Caco-2 (cell line): ENCODE measurements around the gene RAI1. TPM values are rescaled to one million over a fixed set of nuclear protein-coding genes. Genes with fewer than 3 reads are reported as not detected.
A peak's percentile ranks its signal among the peaks of the same experiment; 100 is the strongest.

Experiments
- BruUV-seq: library from RNA; stranded (reverse); fragments of 400-500 nt; replicated peaks from 2 replicates; lab custom pipeline; 2021; lab: Mats Ljungman, UMichigan
- CTCF ChIA-PET: fragments of 300-600 bp; sonication (Branson Sonifier 250); formaldehyde crosslinking; loops from one replicate; lab custom pipeline; 2022; ENCODE audit warnings: antibody characterized with exemption; lab: Charles Lee
- POLR2A ChIA-PET: fragments of 300-600 bp; sonication (Branson Sonifier 250); formaldehyde crosslinking; loops from one replicate; lab custom pipeline; 2022; ENCODE audit warnings: antibody characterized with exemption; lab: Charles Lee
- DNase-seq, 2 experiments: peaks; one replicate each; pipeline versions ENCODE4 v3.0.0 to v3.0.0-alpha.2; 2020 to 2022
- H3K27me3 ChIP-seq: replicated peaks from 2 replicates; pipeline ENCODE4 v1.6.0; 2011; ENCODE audit warnings: low read length; ENCODE audit not compliant: control insufficient read depth, insufficient read depth
- H3K36me3 ChIP-seq: 2 replicates; pipeline ENCODE4 v1.5.1; 2011; ENCODE audit warnings: low read length; ENCODE audit not compliant: control insufficient read depth, insufficient read depth
- H3K4me1 ChIP-seq: fragments of 250-450 bp; sonication (Bioruptor Pico); 2 replicates; pipeline ENCODE4 v1.5.1; 2020; ENCODE audit warnings: mild to moderate bottlenecking
- H3K4me3 ChIP-seq: 2 replicates; pipeline ENCODE4 v1.5.1; 2011; ENCODE audit warnings: low read depth, mild to moderate bottlenecking, control low read depth, low read length
- H3K9me3 ChIP-seq: fragments of 250-450 bp; sonication (Bioruptor Pico); 2 replicates; pipeline ENCODE4 v1.5.1; 2020; ENCODE audit warnings: mild to moderate bottlenecking, moderate library complexity
- H3K27ac Mint-ChIP-seq: one replicate; pipeline ENCODE4 v1.8.0; 2022; ENCODE audit warnings: mixed read lengths; ENCODE audit not compliant: unreplicated experiment
- H3K27me3 Mint-ChIP-seq: one replicate; pipeline ENCODE4 v1.8.0; 2022; ENCODE audit warnings: mixed read lengths; ENCODE audit not compliant: insufficient read depth, unreplicated experiment
- H3K36me3 Mint-ChIP-seq: one replicate; pipeline ENCODE4 v1.8.0; 2022; ENCODE audit warnings: mild to moderate bottlenecking, mixed read lengths; ENCODE audit not compliant: insufficient read depth, unreplicated experiment
- H3K4me1 Mint-ChIP-seq: one replicate; pipeline ENCODE4 v1.8.0; 2022; ENCODE audit warnings: low read depth, mixed read lengths; ENCODE audit not compliant: unreplicated experiment
- H3K4me3 Mint-ChIP-seq: one replicate; pipeline ENCODE4 v1.8.0; 2022; ENCODE audit warnings: mild to moderate bottlenecking, moderate library complexity, mixed read lengths; ENCODE audit not compliant: unreplicated experiment
- H3K9me3 Mint-ChIP-seq: one replicate; pipeline ENCODE4 v1.8.0; 2022; ENCODE audit warnings: mixed read lengths; ENCODE audit not compliant: unreplicated experiment
- CTCF ChIP-seq, 2 experiments: fragments of 200-600 bp in 1 of 2; IDR thresholded peaks; 1 replicate in 1 of 2; 2 replicates in 1 of 2; pipeline versions ENCODE4 v1.5.1 to v1.8.0; 2011 to 2022; ENCODE audit warnings: antibody characterized with exemption in 1 of 2, control low read depth in 1 of 2, inconsistent platforms in 1 of 2, low read depth in 1 of 2, low read length in 1 of 2, mild to moderate bottlenecking in 1 of 2, moderate library complexity in 1 of 2; ENCODE audit not compliant: insufficient read depth in 1 of 2, severe bottlenecking in 1 of 2, unreplicated experiment in 1 of 2
- intact Hi-C: fragments of 100-400 bp; cut with micrococcal nuclease; formaldehyde crosslinking; loops from one replicate; pipeline ENCODE4 v1.10.0; 2022; ENCODE audit not compliant: unreplicated experiment
- total RNA-seq: library from RNA; stranded (reverse); gene quantifications from 2 replicates; pipeline ENCODE4 v1.2.3, GENCODE V29; 2022

Gene RAI1
- total RNA-seq, 1 experiment from 2014 or later: 44.3 TPM

DNA sequence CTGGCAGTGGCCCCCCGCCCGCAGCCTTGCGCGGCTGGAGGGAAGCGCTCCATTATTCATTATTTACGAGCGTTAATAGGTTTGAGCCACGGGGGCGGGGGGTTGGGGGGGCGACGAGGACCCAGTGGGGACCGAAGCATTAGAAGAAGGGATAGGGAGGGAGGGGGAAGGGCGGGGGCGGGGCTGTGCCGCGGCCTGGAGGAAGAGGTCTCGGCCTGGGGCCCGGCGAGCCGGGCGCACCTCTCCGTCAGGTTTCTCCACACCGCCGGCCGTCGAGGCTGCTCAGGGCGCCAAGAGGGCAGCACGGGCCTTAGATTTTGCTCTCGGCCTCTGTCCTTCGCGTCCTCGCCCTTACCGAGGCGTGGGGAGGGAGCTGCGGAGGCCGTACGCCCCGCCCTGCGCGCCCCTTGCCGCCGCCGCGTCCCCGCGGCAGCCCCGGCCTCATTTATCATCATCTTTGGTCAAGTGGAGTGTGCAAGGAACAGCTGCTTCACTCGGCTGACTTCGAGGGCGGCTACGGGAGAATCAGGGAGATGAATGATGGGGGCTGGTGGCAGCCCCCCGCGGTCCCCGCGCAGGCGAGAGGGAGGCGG, 101.4 kb downstream of the RAI1 start:
- peak in 1 of 2 experiments; percentile 54 for DNase-seq
- H3K27me3 ChIP-seq: no peaks in the 10 kb centered on the region
- Mint-ChIP-seq H3K36me3 (peaks cover 18% of the 10 kb centered on the region), H3K27me3 (no peaks in the 10 kb centered on the region), H3K27ac (peak overlapping the region; percentile 32), H3K9me3 (no peaks in the 10 kb centered on the region), H3K4me1 (peaks cover 26% of the 10 kb centered on the region), H3K4me3 (peak overlapping the region; percentile 86)
- H3K36me3 ChIP-seq: peaks cover 1% of the 10 kb centered on the region; the same call in 1 of the 2 replicates
- peak overlapping the region; percentile 57 for H3K4me3 ChIP-seq
- H3K9me3 ChIP-seq: no peaks in the 10 kb centered on the region
- intact Hi-C loops: loop anchor here (5.0 kb wide), 2 partner anchors 100 to 580 kb away; partner anchors contain the start of genes RAI1 and SHMT1
- TF ChIP-seq CTCF (IDR thresholded peaks at IDR 0.05; ENCODE audit: insufficient read depth in 1 of 2, low read depth in 1 of 2, low read length in 1 of 2, severe bottlenecking in 1 of 2, unreplicated experiment in 1 of 2): no peak
- POLR2A ChIA-PET: no interaction called here
- peaks cover 31% of the 10 kb centered on the region for H3K4me1 ChIP-seq
- no TSS peak for BruUV-seq
- CTCF ChIA-PET: interaction anchor here (0.9 kb wide), 1 partner anchor 139 kb away, joined by 4 read pairs; no protein-coding TSS in a partner anchor

DNA sequence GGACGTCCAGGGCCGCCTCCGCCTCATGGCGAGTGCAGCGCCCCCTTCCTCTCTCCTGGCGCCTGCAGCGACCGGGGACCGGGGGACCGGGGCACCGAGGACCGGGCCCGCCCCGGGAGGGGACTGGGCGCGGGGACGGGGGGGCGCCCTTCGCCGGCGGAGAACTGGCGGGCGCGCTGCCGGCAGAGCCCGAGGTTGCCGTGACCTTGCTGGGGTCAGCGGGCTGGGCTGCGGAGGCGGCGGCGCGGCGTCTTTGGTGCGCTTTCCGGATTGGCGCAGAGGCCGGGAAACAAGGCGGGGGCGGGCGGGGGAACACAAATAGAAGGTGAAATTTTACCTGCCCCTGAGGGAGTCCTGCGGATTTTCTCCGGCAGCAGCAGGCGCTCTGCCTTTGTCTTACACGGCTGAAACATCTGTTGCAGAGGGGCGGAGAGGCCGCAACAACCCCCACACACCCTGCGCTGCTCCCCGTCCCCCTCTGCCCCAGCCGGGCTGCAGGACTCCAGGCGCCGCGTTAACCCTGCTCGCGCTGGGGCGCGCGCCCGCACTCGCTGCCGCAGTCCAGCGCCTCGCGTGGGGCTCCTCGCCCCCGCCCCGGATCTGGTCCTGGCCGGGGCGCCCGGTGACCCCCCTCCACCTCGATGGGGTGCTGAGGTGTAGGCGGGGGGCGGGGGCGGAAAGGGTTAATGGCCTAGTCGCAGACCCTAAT, 102.0 kb downstream of the RAI1 start:
- DNase-seq: peak; percentile 65 to 78
- H3K36me3 Mint-ChIP-seq: peaks cover 18% of the 10 kb centered on the region
- Histone ChIP-seq H3K9me3 (no peaks in the 10 kb centered on the region), H3K27me3 (no peaks in the 10 kb centered on the region), H3K4me1 (peaks cover 31% of the 10 kb centered on the region), H3K36me3 (no peaks in the 10 kb centered on the region), H3K4me3 (peak overlapping the region; percentile 57)
- intact Hi-C loops: loop anchor here (5.0 kb wide), 2 partner anchors 101 to 579 kb away; partner anchors contain the start of genes RAI1 and SHMT1
- BruUV-seq: no TSS peak
- TF ChIP-seq CTCF (IDR thresholded peaks at IDR 0.05; ENCODE audit: insufficient read depth in 1 of 2, low read depth in 1 of 2, low read length in 1 of 2, severe bottlenecking in 1 of 2, unreplicated experiment in 1 of 2): peak in 1 of 2 experiments; percentile 22
- H3K27ac Mint-ChIP-seq: no peak overlapping the region
- ChIA-PET POLR2A (no interaction called here), CTCF (interaction anchor here (0.9 kb wide), 1 partner anchor 138 kb away, joined by 4 read pairs; no protein-coding TSS in a partner anchor)
- H3K4me3 Mint-ChIP-seq: peak overlapping the region; percentile 86
- H3K4me1 Mint-ChIP-seq: peaks cover 26% of the 10 kb centered on the region
- H3K27me3 Mint-ChIP-seq: no peaks in the 10 kb centered on the region
- H3K9me3 Mint-ChIP-seq: no peaks in the 10 kb centered on the region

DNA sequence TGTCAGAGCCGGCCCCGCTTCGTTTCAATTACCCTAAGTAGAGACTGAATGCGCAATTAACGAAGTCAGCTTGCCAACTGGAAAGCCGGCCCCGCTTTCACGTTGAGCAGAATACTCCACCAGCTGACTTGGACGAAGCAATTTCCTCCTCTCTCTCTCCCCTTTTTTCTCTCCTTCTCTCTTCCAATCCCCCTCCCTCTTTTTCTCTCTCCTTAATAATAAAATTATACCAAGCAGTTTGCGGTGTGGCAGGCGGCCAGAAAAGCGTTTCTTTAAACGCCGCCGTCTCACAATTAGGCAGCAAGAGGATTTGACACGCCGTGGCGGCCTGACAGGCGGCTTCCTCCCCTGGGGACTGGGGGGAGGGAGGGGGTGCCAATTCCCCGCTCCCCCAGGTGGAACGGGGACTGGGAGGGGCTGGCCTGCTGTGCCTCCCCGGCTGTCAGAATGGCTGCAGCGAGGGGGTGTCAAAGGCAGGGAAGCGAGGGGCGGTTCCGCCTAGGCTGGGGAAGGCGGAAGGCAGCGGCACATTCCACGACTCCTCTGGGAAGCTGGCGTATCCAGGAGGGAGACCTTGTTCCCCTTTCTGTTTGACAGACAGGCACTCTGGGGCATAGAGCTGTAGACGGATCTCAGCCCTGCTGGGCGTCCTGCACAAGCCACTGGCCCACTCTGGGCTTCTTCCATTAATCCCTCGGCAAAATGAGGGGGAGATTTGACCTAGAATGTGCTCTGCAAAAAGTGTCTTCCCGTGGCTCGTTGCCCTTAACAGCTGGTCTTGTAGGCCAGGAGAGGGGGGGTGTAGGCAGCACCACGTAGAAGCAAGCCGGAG, 102.8 kb downstream of the RAI1 start:
- Histone ChIP-seq H3K36me3 (no peaks in the 10 kb centered on the region), H3K4me3 (peak overlapping the region; percentile 57), H3K4me1 (peaks cover 33% of the 10 kb centered on the region), H3K27me3 (no peaks in the 10 kb centered on the region), H3K9me3 (no peaks in the 10 kb centered on the region)
- CTCF ChIA-PET: no interaction called here
- intact Hi-C loops: loop anchor here (5.0 kb wide), 2 partner anchors 102 to 578 kb away; partner anchors contain the start of genes RAI1 and SHMT1
- no peaks in the 10 kb centered on the region for H3K27me3 Mint-ChIP-seq
- no TSS peak for BruUV-seq
- DNase-seq: no peak
- H3K4me3 Mint-ChIP-seq: peak overlapping the region; percentile 86
- POLR2A ChIA-PET: no interaction called here
- peaks cover 18% of the 10 kb centered on the region for H3K36me3 Mint-ChIP-seq
- no peaks in the 10 kb centered on the region for H3K9me3 Mint-ChIP-seq
- H3K27ac Mint-ChIP-seq: no peak overlapping the region
- TF ChIP-seq CTCF (IDR thresholded peaks at IDR 0.05; ENCODE audit: insufficient read depth in 1 of 2, low read depth in 1 of 2, low read length in 1 of 2, severe bottlenecking in 1 of 2, unreplicated experiment in 1 of 2): no peak
- H3K4me1 Mint-ChIP-seq: peaks cover 34% of the 10 kb centered on the region
